COR-L47 (cell line): ENCODE data around the gene PPOX.

Experiments
- DNase-seq: peaks from one replicate; lab custom pipeline; 2025; lab: John Stamatoyannopoulos, UW

The PPOX gene

GRCh38 chr1:161165742-161166668 lies at the start of gene PPOX:
TSS of gene PPOX (plus strand) at chr1:161166426. CDS start at chr1:161166848, 422 bp downstream.
- peak; percentile 94 for DNase-seq

GRCh38 chr1:161117759-161118581 lies 48.3 kb upstream of the PPOX start, which contains the start of the genes NIT1 and PFDN2:
TSS of gene NIT1 (plus strand) at chr1:161118105. CDS start at chr1:161118177, 72 bp downstream.
TSS of gene PFDN2 (minus strand) at chr1:161118037. CDS start at chr1:161118026, 11 bp downstream.
- peak; percentile 67 for DNase-seq

- no peak for DNase-seq
These were observed 46.9 kb upstream of the PPOX start for GRCh38 chr1:161119092-161119903.

GRCh38 chr1:161121042-161121650 lies 45.1 kb upstream of the PPOX start:
- DNase-seq: no peak

- no peak for DNase-seq
These were observed 44.4 kb upstream of the PPOX start for GRCh38 chr1:161121834-161122233.

GRCh38 chr1:161122967-161123366 lies 43.3 kb upstream of the PPOX start:
- DNase-seq: no peak

- DNase-seq: no peak
These were observed 38.6 kb upstream of the PPOX start for GRCh38 chr1:161127649-161128048.

- no peak for DNase-seq
These were observed 37.4 kb upstream of the PPOX start for GRCh38 chr1:161128591-161129420.

GRCh38 chr1:161130266-161130665 lies 36.0 kb upstream of the PPOX start:
- DNase-seq: no peak

GRCh38 chr1:161131523-161132409 lies 34.5 kb upstream of the PPOX start:
- DNase-seq: no peak

- DNase-seq: peak; percentile 94
These were observed 33.6 kb upstream of the PPOX start, which contains the start of gene DEDD for GRCh38 chr1:161132410-161133219. TSS of gene DEDD (minus strand) at chr1:161132667. CDS start at chr1:161124462, 8,205 bp downstream.

- DNase-seq: no peak
These were observed 32.9 kb upstream of the PPOX start for GRCh38 chr1:161133220-161133740.

GRCh38 chr1:161137881-161138280 lies 28.3 kb upstream of the PPOX start:
- no peak for DNase-seq

GRCh38 chr1:161138431-161138830 lies 27.8 kb upstream of the PPOX start:
- DNase-seq: no peak

GRCh38 chr1:161139766-161140165 lies 26.5 kb upstream of the PPOX start:
- peak; percentile 8 for DNase-seq

GRCh38 chr1:161140755-161141400 lies 25.3 kb upstream of the PPOX start:
- DNase-seq: no peak

GRCh38 chr1:161145832-161146231 lies 20.4 kb upstream of the PPOX start:
- DNase-seq: no peak

- no peak for DNase-seq
These were observed 13.1 kb upstream of the PPOX start for GRCh38 chr1:161153176-161153575.
